GM12891 (cell line): Measurements from ENCODE around the gene SLAIN2.
"Not testable (repeated sequence)": the region's sequence is repeated elsewhere in the genome, so short reads cannot be mapped to it uniquely, and the experiment has no call there.

ENCODE experiments used
- PAX5 ChIP-seq: IDR thresholded peaks from 2 replicates; pipeline ENCODE4 v1.6.1; 2011; ENCODE audit warnings: low read length, moderate library complexity, mild to moderate bottlenecking; ENCODE audit not compliant: insufficient read depth, severe bottlenecking
- POLR2A ChIP-seq: IDR thresholded peaks from 2 replicates; pipeline ENCODE4 v1.6.1; 2011; ENCODE audit warnings: low read depth, low read length, control low read depth
- POLR2AphosphoS5 ChIP-seq: IDR thresholded peaks from 2 replicates; pipeline ENCODE4 v1.6.1; 2011; ENCODE audit warnings: low read depth, low read length, control low read depth
- POU2F2 ChIP-seq: IDR thresholded peaks from 2 replicates; pipeline ENCODE4 v1.6.1; 2011; ENCODE audit warnings: low read depth, mild to moderate bottlenecking, control low read depth, low read length, moderate library complexity
- SPI1 ChIP-seq: IDR thresholded peaks from 2 replicates; pipeline ENCODE4 v1.6.1; 2011; ENCODE audit warnings: low read depth, low read length, control low read depth
- TAF1 ChIP-seq: IDR thresholded peaks from 2 replicates; pipeline ENCODE4 v1.6.1; 2011; ENCODE audit warnings: low read depth, low read length, control low read depth

GRCh38 chr4:48292218-48292790, 49.0 kb upstream of the SLAIN2 start:
- TF ChIP-seq TAF1, POLR2AphosphoS5, POLR2A, SPI1, PAX5, POU2F2: not testable (repeated sequence)
